ENCODE measurements around the gene CSAD.

Gene CSAD

GRCh38 chr12:53199700-53200099 is 19.0 kb upstream of the CSAD start:
- no peak for DNase-seq (ENCODE audit: low read depth, low spot score)

GRCh38 chr12:53198486-53199110 is 17.9 kb upstream of the CSAD start:
- DNase-seq (ENCODE audit: low read depth, low spot score), result no peak

- DNase-seq (ENCODE audit: low read depth, low spot score), result no peak
These were observed 16.4 kb upstream of the CSAD start for GRCh38 chr12:53197011-53197640.

GRCh38 chr12:53196486-53196885 is 15.8 kb upstream of the CSAD start:
- no peak for DNase-seq (ENCODE audit: low read depth, low spot score)

GRCh38 chr12:53195516-53196420 is 15.0 kb upstream of the CSAD start:
- DNase-seq (ENCODE audit: low read depth, low spot score), result no peak

GRCh38 chr12:53194973-53195372 is 14.2 kb upstream of the CSAD start:
- DNase-seq (ENCODE audit: low read depth, low spot score), result no peak

GRCh38 chr12:53193985-53194716 is 13.4 kb upstream of the CSAD start:
- no peak for DNase-seq (ENCODE audit: low read depth, low spot score)

GRCh38 chr12:53193040-53193439 is 12.3 kb upstream of the CSAD start:
- no peak for DNase-seq (ENCODE audit: low read depth, low spot score)

- no peak for DNase-seq (ENCODE audit: low read depth, low spot score)
These were observed 11.9 kb upstream of the CSAD start for GRCh38 chr12:53192531-53193021.

- DNase-seq (ENCODE audit: low read depth, low spot score), result no peak
These were observed 11.3 kb upstream of the CSAD start for GRCh38 chr12:53191885-53192530.

- no peak for DNase-seq (ENCODE audit: low read depth, low spot score)
These were observed 10.6 kb upstream of the CSAD start for GRCh38 chr12:53191096-53191884.

GRCh38 chr12:53190108-53190729 is 9.5 kb upstream of the CSAD start:
- DNase-seq (ENCODE audit: low read depth, low spot score), result peak; percentile 56

GRCh38 chr12:53187145-53187899 is 6.6 kb upstream of the CSAD start:
- DNase-seq (ENCODE audit: low read depth, low spot score), result no peak

- no peak for DNase-seq (ENCODE audit: low read depth, low spot score)
These were observed 6.0 kb upstream of the CSAD start for GRCh38 chr12:53186745-53187144.

- DNase-seq (ENCODE audit: low read depth, low spot score), result no peak
These were observed 4.9 kb upstream of the CSAD start for GRCh38 chr12:53185582-53186153.

GRCh38 chr12:53184828-53185227 is 4.1 kb upstream of the CSAD start:
- no peak for DNase-seq (ENCODE audit: low read depth, low spot score)

GRCh38 chr12:53182903-53183302 is 2.2 kb upstream of the CSAD start:
- no peak for DNase-seq (ENCODE audit: low read depth, low spot score)

- DNase-seq (ENCODE audit: low read depth, low spot score), result no peak
These were observed 1.2 kb upstream of the CSAD start for GRCh38 chr12:53181935-53182334.
